T-helper 1 cell (primary cell): ENCODE results near the gene MRPL49.
"Not testable (repeated sequence)": the region's sequence is repeated elsewhere in the genome, so short reads cannot be mapped to it uniquely, and the experiment has no call there.

Experiments
- DNase-seq, 5 donors: peaks; one replicate each; pipeline ENCODE4 v3.0.0-alpha.2; 2012 to 2020

MRPL49 gene

DNA sequence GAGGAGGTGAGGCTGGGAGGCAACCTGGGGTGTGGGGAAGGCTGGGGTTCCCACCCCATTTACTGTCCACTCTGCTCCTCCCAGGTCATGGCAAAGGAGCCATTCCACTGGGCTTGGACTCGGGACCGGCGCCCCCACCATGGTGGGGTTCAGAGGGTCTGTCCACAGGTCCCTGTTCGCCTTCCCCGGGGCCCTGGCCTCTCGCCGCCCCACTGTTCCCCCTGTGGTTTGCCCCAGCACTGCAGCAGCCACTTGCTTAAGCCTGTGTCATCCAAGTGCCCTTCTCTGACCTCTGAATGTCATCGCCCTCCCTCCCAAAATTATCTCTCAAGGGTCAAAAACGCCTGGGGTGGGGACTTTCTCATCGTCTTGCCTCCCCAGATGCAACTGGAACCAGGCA lies 50.5 kb downstream of the MRPL49 start:
- DNase-seq, result no peak

DNA sequence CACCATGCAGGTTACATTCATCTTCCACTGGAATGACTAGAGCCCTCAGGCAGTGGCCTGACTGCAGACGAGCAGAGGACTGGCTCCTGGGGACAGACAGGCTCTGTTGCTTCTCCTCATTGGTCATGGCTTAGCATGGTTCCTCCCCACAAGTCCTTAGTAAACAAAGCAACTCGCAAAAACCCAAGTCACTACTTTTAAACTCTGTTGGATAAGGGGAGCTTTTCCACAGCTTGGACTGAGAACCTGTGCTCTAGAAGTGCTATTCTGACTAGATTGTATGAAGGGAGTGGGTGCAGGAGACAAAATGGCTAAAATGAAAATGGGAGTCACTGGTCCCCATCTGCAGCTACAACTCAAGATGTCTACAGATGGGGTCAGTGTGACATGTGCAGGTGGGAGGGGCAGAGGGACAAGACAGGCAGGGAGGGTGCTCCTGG lies 52.5 kb downstream of the MRPL49 start:
- DNase-seq, result not testable (repeated sequence)
